Tibial nerve (tissue), 4 donors: ENCODE results near the gene MTUS2.

Source experiments
- EP300 ChIP-seq, 2 donors: sonication (generic); formaldehyde crosslinking; IDR thresholded peaks; one replicate each; pipeline ENCODE4 v1.6.1; 2017; ENCODE audit warnings: antibody characterized with exemption in 2 of 2, mild to moderate bottlenecking in 1 of 2
- POLR2A ChIP-seq, 2 donors: fragments of 450-650 bp; IDR thresholded peaks; one replicate each; pipeline ENCODE4 v1.6.1; 2017; ENCODE audit warnings: antibody characterized with exemption in 2 of 2, mild to moderate bottlenecking in 2 of 2, moderate library complexity in 2 of 2
- TF ChIP-seq, protein P1 (sequence below), 5 experiments: fragments of 200-600 bp in 3 of 5; fragments of 450-650 bp in 2 of 5; sonication (generic) in 3 of 5; IDR thresholded peaks; one replicate each; pipeline ENCODE4 v1.5.1; 2016 to 2019; ENCODE audit warnings: antibody characterized with exemption in 5 of 5, mild to moderate bottlenecking in 3 of 5, moderate library complexity in 2 of 5

DNA sequence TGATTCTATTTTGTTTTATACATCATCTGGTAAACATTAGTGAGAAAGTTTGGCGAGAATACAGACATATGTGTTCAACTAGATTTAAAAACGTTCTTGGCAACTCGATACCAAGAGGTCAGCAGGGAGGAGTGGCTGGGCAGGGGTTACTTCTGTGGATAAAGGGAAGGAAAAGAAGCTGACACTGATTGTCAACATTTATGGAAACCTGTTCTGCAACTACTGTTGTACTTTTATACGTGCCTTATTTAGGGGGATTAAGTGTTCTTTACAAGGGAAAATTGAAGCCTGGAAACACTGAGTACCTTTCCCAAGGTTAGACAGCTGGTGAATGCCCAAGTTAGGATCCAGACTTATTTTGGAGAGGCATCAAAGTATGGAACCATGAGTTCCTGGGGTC, 65.0 kb downstream of the MTUS2 start:
- TF ChIP-seq, protein P1, sequence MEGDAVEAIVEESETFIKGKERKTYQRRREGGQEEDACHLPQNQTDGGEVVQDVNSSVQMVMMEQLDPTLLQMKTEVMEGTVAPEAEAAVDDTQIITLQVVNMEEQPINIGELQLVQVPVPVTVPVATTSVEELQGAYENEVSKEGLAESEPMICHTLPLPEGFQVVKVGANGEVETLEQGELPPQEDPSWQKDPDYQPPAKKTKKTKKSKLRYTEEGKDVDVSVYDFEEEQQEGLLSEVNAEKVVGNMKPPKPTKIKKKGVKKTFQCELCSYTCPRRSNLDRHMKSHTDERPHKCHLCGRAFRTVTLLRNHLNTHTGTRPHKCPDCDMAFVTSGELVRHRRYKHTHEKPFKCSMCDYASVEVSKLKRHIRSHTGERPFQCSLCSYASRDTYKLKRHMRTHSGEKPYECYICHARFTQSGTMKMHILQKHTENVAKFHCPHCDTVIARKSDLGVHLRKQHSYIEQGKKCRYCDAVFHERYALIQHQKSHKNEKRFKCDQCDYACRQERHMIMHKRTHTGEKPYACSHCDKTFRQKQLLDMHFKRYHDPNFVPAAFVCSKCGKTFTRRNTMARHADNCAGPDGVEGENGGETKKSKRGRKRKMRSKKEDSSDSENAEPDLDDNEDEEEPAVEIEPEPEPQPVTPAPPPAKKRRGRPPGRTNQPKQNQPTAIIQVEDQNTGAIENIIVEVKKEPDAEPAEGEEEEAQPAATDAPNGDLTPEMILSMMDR (IDR thresholded peaks at IDR 0.05): no peak
- TF ChIP-seq POLR2A (IDR thresholded peaks at IDR 0.05) (no peak), EP300 (IDR thresholded peaks at IDR 0.05) (no peak)
